ENCODE results near the gene HIBCH. TPM values are rescaled to one million over a fixed set of nuclear protein-coding genes. Genes with fewer than 3 reads are reported as not detected.

Gene HIBCH
- total and polyA plus RNA-seq, 7 donors: 17.3 to 39.0 (median 22.3) TPM

DNA sequence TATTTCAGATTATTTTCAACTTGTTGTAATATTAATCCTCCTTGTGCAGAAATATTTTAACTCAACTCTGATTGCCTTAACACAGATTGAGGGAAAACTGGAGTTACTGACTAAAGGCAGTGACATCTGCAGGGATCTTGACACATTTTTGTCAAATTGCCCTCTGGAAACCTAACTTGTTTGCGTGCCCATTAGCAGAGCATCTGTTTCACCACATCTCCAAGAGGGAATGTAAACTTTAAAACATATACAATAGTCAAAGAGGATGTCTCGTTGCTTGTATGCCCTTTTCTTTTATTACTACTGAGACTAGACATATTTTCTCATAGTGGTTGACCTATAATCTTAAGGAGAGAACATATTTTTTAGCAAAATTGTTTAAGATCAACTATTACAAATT is 38.0 kb upstream of the HIBCH start:
- TF ChIP-seq, protein P1, sequence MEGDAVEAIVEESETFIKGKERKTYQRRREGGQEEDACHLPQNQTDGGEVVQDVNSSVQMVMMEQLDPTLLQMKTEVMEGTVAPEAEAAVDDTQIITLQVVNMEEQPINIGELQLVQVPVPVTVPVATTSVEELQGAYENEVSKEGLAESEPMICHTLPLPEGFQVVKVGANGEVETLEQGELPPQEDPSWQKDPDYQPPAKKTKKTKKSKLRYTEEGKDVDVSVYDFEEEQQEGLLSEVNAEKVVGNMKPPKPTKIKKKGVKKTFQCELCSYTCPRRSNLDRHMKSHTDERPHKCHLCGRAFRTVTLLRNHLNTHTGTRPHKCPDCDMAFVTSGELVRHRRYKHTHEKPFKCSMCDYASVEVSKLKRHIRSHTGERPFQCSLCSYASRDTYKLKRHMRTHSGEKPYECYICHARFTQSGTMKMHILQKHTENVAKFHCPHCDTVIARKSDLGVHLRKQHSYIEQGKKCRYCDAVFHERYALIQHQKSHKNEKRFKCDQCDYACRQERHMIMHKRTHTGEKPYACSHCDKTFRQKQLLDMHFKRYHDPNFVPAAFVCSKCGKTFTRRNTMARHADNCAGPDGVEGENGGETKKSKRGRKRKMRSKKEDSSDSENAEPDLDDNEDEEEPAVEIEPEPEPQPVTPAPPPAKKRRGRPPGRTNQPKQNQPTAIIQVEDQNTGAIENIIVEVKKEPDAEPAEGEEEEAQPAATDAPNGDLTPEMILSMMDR (IDR thresholded peaks at IDR 0.05): no peak
- Histone ChIP-seq H3K27me3 (ENCODE audit: insufficient read depth in 3 of 3, low read length in 2 of 3) (no peaks in the 10 kb centered on the region), H3K4me1 (peaks cover 36% of the 10 kb centered on the region), H3K4me3 (no peak overlapping the region), H3K36me3 (ENCODE audit: insufficient read depth in 1 of 2, low read depth in 1 of 2) (peaks cover 0 to 14% of the 10 kb centered on the region in 2 donors), H3K27ac (no peak overlapping the region), H3K9me3 (no peaks in the 10 kb centered on the region)
- 20 to 57% (median 35%) methylated on average over 2 of the region's 2 CpGs for WGBS, 3 donors
- DNase-seq (no peak), ATAC-seq (no peak)
- intact Hi-C loops (cut with DNase I): no loop called here

DNA sequence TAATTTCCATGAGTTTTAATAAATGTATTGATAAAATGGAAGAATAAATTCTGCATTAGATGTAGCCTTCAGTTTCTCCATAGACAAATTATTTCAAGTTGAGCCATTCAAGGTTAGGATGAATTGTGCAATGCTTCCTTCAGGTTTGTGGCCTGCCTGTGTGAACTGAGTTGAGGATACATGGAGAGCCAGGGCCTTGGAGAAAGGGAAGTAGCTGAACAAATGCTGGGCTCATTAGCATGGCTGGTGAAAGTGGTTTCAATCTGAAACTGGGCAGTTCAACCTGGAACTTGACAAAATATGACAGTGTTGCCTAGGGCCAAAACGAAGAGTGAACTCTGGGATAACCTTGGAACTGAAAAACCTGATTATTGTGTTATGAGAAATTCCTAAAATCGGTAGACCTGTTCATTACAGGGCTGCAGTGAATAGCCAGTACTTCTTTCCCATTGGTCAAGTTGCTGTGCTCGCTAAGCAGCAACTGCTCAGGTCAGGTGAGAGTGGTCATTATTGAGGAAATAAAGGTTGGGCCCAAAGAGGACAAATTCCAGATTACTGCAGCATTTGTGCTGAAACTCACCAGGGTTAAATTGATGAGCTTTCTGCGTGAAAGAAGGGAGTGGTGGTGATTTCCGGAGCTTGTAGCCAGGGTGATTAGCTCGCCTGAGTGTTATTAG is 36.5 kb upstream of the HIBCH start:
- WGBS, 3 donors: 52 to 64% (median 60%) methylated on average over 6 of the region's 6 CpGs
- H3K4me3 ChIP-seq: no peak overlapping the region
- H3K36me3 ChIP-seq (ENCODE audit: insufficient read depth in 1 of 2, low read depth in 1 of 2): peaks cover 0 to 7% of the 10 kb centered on the region in 2 donors
- H3K27me3 ChIP-seq (ENCODE audit: insufficient read depth in 3 of 3, low read length in 2 of 3): no peaks in the 10 kb centered on the region
- H3K4me1 ChIP-seq: peaks cover 37% of the 10 kb centered on the region
- TF ChIP-seq, protein P1 (IDR thresholded peaks at IDR 0.05): no peak
- peak overlapping the region; percentile 8 for H3K27ac ChIP-seq
- DNase-seq (no peak), ATAC-seq (peak in 1 of 4 donors; percentile 43)
- intact Hi-C loops (cut with DNase I): no loop called here
- no peaks in the 10 kb centered on the region for H3K9me3 ChIP-seq

DNA sequence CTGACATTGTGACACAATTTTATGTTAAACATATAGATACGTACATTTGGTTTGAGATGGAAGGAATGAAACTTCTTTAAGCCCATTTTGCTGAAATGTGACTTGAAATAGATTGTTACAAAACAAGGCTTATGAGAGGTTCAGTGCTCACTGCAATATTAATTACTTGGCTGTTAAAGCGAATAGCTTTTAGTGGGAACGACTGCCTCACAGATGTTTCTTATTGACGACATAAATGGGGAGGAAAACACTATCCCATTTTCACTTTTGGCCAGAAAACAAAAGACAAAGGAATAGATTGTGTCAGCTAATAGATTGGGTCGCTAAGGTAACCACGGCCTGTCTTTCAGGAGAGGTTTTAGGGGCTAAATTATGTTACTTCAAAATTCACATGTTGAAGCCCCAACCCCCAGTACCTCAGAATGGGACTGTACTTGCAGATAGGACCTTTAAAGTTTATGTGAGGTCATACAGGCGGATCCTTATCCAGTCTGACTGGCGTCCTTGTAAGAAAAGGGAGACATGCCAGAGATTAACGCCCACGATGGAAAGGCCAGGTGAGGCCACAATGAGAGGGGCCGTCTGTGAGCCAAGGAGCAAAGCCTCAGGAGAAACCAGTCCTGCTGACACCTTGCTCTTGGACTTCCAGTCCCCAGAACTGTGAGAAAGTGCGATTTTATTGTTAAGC is 34.5 kb upstream of the HIBCH start:
- no peaks in the 10 kb centered on the region for H3K27me3 ChIP-seq (ENCODE audit: insufficient read depth in 3 of 3, low read length in 2 of 3)
- H3K9me3 ChIP-seq: no peaks in the 10 kb centered on the region
- peaks cover 27% of the 10 kb centered on the region for H3K4me1 ChIP-seq
- peak overlapping the region; percentile 66 for H3K27ac ChIP-seq
- H3K4me3 ChIP-seq: no peak overlapping the region
- TF ChIP-seq, protein P1 (IDR thresholded peaks at IDR 0.05): no peak
- no peak for DNase-seq
- intact Hi-C loops (cut with DNase I): no loop called here
- WGBS, 3 donors: 35 to 62% (median 46%) methylated on average over 12 of the region's 12 CpGs
- ATAC-seq: peak in 2 of 4 donors; percentile 13 to 38
- H3K36me3 ChIP-seq (ENCODE audit: insufficient read depth in 1 of 2, low read depth in 1 of 2): no peaks in the 10 kb centered on the region

DNA sequence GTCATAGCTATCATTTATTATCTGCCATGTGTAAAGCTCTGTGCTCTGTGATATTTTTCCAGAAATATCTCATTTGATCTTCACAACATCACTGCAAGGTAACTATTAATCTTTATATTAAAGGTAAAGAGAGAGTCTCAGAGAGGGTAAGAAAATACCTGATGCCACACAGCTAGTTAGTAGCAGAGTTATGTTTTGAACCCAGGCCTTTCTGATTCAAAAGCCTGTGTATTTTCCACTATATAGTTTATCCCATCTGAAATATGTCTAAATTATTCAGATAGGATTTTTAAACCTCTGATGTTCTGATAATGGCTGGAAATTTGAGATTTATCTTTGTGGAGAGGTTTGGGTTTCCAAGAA is 33.9 kb upstream of the HIBCH start:
- Histone ChIP-seq H3K4me3 (no peak overlapping the region), H3K27me3 (ENCODE audit: insufficient read depth in 3 of 3, low read length in 2 of 3) (no peaks in the 10 kb centered on the region), H3K4me1 (peaks cover 27% of the 10 kb centered on the region), H3K9me3 (no peaks in the 10 kb centered on the region), H3K27ac (peak overlapping the region; percentile 66), H3K36me3 (ENCODE audit: insufficient read depth in 1 of 2, low read depth in 1 of 2) (no peaks in the 10 kb centered on the region)
- intact Hi-C loops (cut with DNase I): no loop called here
- ATAC-seq (no peak), DNase-seq (no peak)
- TF ChIP-seq, protein P1 (IDR thresholded peaks at IDR 0.05): no peak
